Omental fat pad (tissue), 4 donors: ENCODE data around the gene MRPL43. TPM values are rescaled to one million over a fixed set of nuclear protein-coding genes. Genes with fewer than 3 reads are reported as not detected.
A peak's percentile ranks its signal among the peaks of the same experiment; 100 is the strongest.

Source experiments
- ATAC-seq: fragments of 150-250 bp; one replicate; pipeline ENCODE4 v1.9.1; 2016; ENCODE audit warnings: mild to moderate bottlenecking, moderate library complexity; ENCODE audit not compliant: low FRiP score
- DNase-seq: peaks from one replicate; pipeline ENCODE4 v3.0.0-alpha.2; 2019; ENCODE audit warnings: low spot score
- total RNA-seq, 4 donors: library from RNA; depleted of rRNA; stranded (reverse); fragments of >200 nt; gene quantifications; one replicate each; pipeline ENCODE4 v1.1.0, GENCODE V29; 2016
- TF ChIP-seq, protein P1 (sequence below), 3 donors: fragments of 450-650 bp; IDR thresholded peaks; one replicate each; pipeline ENCODE4 v1.5.1; 2016 to 2017; ENCODE audit warnings: antibody characterized with exemption in 3 of 3, mild to moderate bottlenecking in 3 of 3, moderate library complexity in 2 of 3

MRPL43 gene
- total RNA-seq, 4 donors from 2014 or later, result 59.7 to 97.0 (median 79.3) TPM

DNA sequence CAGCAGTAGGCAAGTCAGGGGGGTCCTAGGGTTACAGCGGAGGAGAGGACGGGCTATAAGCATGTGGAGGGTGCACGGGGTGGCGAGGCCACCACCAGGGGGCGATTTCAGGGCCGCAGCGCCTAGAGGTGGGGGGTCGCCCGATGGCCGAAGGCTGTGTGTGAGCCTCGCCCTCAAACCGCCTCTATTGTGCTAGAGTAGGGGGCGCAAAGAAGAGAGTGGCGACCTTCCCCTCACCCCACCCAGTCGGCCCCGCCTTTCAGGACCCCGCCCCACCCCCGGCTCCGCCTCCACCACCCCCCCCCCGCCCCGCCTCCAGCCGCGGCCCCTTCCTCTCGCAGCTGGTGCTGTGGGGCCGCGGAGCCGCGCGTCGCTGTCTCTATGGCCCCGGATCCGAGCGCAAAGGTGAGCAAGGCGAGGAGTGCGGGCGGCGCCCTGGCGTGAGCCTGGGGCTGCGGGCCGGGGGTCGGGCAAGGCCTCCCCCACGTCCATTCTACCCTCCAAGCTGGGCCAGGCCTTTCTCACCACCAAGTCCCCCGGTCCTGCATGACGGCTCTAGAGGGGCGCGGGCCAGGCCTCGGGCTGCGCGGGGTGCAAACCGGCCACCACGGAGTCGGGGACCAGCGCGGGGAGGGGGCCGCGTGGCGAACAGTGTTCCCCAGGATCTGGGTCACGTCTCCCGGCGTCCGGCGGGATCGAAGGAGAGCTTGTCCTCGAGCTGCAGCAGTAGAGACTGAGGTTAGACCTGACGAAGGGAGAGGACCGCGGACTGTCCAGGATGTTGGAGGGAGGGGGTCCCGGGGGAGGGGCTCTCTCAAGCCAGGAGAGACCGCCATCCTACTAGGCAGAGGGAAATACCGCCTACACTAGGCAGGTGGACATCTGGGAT is 17.9 kb downstream of the MRPL43 start, which contains the start of gene SEMA4G:
Gene SEMA4G (plus strand): TSS at position 318 of the 889 bp plus-strand sequence. CDS start 3,409 bp downstream, outside the sequence.
- no peak for DNase-seq
- TF ChIP-seq, protein P1, sequence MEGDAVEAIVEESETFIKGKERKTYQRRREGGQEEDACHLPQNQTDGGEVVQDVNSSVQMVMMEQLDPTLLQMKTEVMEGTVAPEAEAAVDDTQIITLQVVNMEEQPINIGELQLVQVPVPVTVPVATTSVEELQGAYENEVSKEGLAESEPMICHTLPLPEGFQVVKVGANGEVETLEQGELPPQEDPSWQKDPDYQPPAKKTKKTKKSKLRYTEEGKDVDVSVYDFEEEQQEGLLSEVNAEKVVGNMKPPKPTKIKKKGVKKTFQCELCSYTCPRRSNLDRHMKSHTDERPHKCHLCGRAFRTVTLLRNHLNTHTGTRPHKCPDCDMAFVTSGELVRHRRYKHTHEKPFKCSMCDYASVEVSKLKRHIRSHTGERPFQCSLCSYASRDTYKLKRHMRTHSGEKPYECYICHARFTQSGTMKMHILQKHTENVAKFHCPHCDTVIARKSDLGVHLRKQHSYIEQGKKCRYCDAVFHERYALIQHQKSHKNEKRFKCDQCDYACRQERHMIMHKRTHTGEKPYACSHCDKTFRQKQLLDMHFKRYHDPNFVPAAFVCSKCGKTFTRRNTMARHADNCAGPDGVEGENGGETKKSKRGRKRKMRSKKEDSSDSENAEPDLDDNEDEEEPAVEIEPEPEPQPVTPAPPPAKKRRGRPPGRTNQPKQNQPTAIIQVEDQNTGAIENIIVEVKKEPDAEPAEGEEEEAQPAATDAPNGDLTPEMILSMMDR (IDR thresholded peaks at IDR 0.05), result no peak
- peak; percentile 49 for ATAC-seq

DNA sequence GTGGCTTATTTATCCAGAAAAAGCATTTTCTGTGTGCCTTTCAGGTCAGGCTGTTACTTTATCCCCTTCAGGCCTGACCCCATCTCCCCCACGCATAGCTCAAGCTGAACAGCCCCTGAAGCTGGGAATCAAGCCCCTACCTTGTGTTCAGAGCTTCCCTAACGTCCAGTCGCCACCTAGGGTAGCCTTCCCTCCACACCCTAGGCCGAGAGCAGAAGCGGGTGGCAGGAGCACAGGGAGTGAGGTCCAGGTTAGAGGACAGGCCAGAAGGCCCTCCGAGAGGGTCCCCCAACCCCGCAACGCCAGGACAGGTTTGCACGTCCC is 18.5 kb downstream of the MRPL43 start:
- peak; percentile 13 for ATAC-seq
- DNase-seq, result no peak
- TF ChIP-seq, protein P1 (IDR thresholded peaks at IDR 0.05), result no peak

DNA sequence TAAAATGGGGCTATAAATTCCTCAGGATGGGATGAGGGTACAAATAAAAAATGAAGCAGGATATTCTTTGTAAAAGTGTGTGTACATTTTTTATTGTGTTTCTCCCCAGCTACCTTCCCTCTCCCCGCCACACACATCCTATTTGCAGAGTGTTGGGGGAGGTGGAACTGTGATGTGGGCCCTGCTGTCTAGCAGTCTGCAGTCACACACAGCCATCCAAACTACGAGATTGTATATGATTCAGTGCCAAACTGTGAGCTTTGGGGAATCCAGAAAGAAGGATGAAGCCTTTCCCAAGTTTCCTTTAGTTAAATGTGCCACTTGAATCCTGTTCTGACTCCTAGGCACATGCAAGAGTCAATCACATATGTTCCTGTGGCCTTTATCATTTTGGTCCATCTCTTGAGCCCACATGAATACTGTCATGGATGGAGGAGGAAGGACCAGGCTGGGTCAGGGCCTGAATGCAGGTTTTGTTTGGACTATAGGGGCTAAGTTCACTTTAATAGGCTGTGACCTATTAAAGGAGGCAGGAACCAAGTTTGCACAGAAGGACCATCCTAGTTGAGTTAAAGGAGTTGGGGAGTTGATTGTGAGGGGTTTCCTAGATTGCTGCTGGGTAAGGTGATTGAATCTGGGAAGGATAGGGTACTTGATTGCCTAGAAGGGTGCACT is 19.1 kb downstream of the MRPL43 start:
- ATAC-seq (no peak), DNase-seq (no peak)
- TF ChIP-seq, protein P1 (IDR thresholded peaks at IDR 0.05), result no peak

DNA sequence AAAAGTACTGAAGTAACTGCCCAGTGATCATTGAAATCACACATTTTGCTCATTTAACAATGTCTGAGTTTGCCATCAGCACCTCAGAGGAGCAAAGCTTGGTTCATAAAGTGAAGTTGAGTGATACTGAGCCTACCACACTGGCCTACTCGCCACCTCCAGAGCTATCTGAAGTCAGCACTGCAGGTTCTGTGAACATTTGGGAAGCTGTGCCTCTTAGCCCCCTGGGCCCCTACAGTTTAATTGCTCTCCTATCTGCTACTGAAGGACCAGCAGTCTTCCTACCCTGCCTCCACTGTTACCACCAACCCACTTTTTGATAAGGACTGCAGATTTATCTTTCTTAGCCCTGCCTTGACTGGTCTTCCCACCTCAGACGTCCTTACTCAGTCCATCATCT is 20.0 kb downstream of the MRPL43 start:
- ATAC-seq (no peak), DNase-seq (no peak)

DNA sequence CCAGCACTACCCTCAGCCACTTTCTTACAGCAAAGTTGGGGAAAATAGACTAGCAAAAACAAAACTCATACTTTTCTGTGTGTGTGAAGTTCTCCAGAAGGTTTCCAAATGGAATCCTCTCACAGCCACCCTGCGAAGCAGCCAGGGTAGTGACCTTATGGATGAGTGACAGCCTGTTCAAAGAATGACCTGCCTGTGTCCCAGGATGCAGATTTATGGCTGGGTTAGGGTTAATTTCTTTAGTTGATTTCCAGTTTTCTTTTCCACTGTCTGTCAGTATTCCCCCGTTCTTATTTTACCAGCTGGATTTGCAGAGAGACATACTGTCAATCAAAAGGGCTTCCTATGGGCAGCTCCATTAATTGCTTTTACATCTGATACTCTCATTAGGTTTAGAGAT is 20.4 kb downstream of the MRPL43 start:
- ATAC-seq (no peak), DNase-seq (no peak)
- TF ChIP-seq, protein P1 (IDR thresholded peaks at IDR 0.05), result no peak

More for the DNA sequence above, 20.0 kb downstream of the MRPL43 start:
- TF ChIP-seq, protein P1 (IDR thresholded peaks at IDR 0.05), result no peak

DNA sequence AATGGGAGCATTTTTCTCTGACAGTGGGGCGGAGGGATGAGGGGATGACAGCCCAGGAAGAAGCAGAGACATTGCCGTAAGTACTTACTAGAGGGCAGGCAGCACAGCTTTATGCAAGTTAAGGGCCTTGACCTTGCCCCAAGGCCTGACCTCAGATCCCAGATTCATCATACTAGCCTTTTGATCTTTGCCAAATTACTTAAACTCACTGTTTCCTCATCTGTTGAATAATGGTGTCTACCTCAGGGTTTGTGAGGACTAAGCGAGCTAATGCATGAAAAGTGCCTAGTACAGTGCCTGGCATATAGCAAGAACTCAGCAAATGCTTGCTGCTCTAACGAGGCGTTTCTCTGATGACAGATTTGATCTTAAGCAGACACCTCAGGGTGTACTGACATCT is 21.5 kb downstream of the MRPL43 start:
- no peak for DNase-seq
- TF ChIP-seq, protein P1 (IDR thresholded peaks at IDR 0.05), result no peak
- no peak for ATAC-seq
